Tibial nerve (tissue), 4 donors: ENCODE measurements around the gene EGF. TPM values are rescaled to one million over a fixed set of nuclear protein-coding genes. Genes with fewer than 3 reads are reported as not detected.

ENCODE experiments used
- DNase-seq, 2 donors: peaks; one replicate each; pipeline ENCODE4 v3.0.0-alpha.2; 2019; ENCODE audit warnings: low spot score in 2 of 2
- H3K27ac ChIP-seq, 4 donors: fragments of 200-600 bp; sonication (generic) in 3 of 4; one replicate each; pipeline ENCODE4 v1.5.1; 2017 to 2019; ENCODE audit warnings: mild to moderate bottlenecking in 1 of 4
- H3K27me3 ChIP-seq, 2 donors: fragments of 200-600 bp; sonication (generic) in 1 of 2; one replicate each; pipeline versions ENCODE4 v1.5.1 to v1.6.0; 2017 to 2019
- H3K36me3 ChIP-seq, 3 donors: fragments of 200-600 bp; sonication (generic); one replicate each; pipeline ENCODE4 v1.5.1; 2018 to 2019
- H3K4me1 ChIP-seq, 4 donors: fragments of 200-600 bp; sonication (generic) in 3 of 4; one replicate each; pipeline ENCODE4 v1.5.1; 2017 to 2019
- H3K4me3 ChIP-seq, 4 donors: fragments of 200-600 bp; sonication (generic) in 3 of 4; one replicate each; pipeline ENCODE4 v1.5.1; 2017 to 2019; ENCODE audit warnings: mild to moderate bottlenecking in 1 of 4, moderate library complexity in 1 of 4
- H3K9me3 ChIP-seq, 4 donors: fragments of 200-600 bp; sonication (generic) in 3 of 4; one replicate each; pipeline ENCODE4 v1.5.1; 2017 to 2019
- EP300 ChIP-seq, 2 donors: sonication (generic); formaldehyde crosslinking; IDR thresholded peaks; one replicate each; pipeline ENCODE4 v1.6.1; 2017; ENCODE audit warnings: antibody characterized with exemption in 2 of 2, mild to moderate bottlenecking in 1 of 2
- POLR2A ChIP-seq, 2 donors: fragments of 450-650 bp; IDR thresholded peaks; one replicate each; pipeline ENCODE4 v1.6.1; 2017; ENCODE audit warnings: antibody characterized with exemption in 2 of 2, mild to moderate bottlenecking in 2 of 2, moderate library complexity in 2 of 2
- WGBS, 2 donors: methylation state at CpG; one replicate each; pipeline ENCODE4 v1.1.5; 2018; 5-methylcytosine and 5-hydroxymethylcytosine counted together
- total RNA-seq, 4 donors: library from RNA; depleted of rRNA; stranded (reverse); fragments of >200 nt; gene quantifications; one replicate each; pipeline ENCODE4 v1.1.0, GENCODE V29; 2016
- TF ChIP-seq, protein P1 (sequence below), 5 experiments: fragments of 200-600 bp in 3 of 5; fragments of 450-650 bp in 2 of 5; sonication (generic) in 3 of 5; IDR thresholded peaks; one replicate each; pipeline ENCODE4 v1.5.1; 2016 to 2019; ENCODE audit warnings: antibody characterized with exemption in 5 of 5, mild to moderate bottlenecking in 3 of 5, moderate library complexity in 2 of 5

Gene EGF
- total RNA-seq: 1 to 10 TPM in 1 of 4 donors, under 1 TPM in 1, not detected in 2; 0.42 to 1.6 TPM

- no peaks in the 10 kb centered on the region for H3K9me3 ChIP-seq
- H3K4me1 ChIP-seq: peaks cover 0 to 5% (median 0%) of the 10 kb centered on the region in 4 donors
- no peaks in the 10 kb centered on the region for H3K36me3 ChIP-seq
- H3K4me3 ChIP-seq: no peak within 1 kb of the TSS
- no peak for DNase-seq
- TF ChIP-seq POLR2A (IDR thresholded peaks at IDR 0.05) (no peak), EP300 (IDR thresholded peaks at IDR 0.05) (no peak)
- TF ChIP-seq, protein P1, sequence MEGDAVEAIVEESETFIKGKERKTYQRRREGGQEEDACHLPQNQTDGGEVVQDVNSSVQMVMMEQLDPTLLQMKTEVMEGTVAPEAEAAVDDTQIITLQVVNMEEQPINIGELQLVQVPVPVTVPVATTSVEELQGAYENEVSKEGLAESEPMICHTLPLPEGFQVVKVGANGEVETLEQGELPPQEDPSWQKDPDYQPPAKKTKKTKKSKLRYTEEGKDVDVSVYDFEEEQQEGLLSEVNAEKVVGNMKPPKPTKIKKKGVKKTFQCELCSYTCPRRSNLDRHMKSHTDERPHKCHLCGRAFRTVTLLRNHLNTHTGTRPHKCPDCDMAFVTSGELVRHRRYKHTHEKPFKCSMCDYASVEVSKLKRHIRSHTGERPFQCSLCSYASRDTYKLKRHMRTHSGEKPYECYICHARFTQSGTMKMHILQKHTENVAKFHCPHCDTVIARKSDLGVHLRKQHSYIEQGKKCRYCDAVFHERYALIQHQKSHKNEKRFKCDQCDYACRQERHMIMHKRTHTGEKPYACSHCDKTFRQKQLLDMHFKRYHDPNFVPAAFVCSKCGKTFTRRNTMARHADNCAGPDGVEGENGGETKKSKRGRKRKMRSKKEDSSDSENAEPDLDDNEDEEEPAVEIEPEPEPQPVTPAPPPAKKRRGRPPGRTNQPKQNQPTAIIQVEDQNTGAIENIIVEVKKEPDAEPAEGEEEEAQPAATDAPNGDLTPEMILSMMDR (IDR thresholded peaks at IDR 0.05): no peak
- H3K27me3 ChIP-seq: no peaks in the 10 kb centered on the region
- WGBS, 2 donors: 42 to 49% methylated on average over 9 of the region's 9 CpGs
- H3K27ac ChIP-seq: no peak within 1 kb of the TSS
Measured at GRCh38 chr4:109912706-109913595, at the start of gene EGF. EGF (plus strand) TSS chr4:109912883; CDS start chr4:109913336, 453 bp downstream.

DNA sequence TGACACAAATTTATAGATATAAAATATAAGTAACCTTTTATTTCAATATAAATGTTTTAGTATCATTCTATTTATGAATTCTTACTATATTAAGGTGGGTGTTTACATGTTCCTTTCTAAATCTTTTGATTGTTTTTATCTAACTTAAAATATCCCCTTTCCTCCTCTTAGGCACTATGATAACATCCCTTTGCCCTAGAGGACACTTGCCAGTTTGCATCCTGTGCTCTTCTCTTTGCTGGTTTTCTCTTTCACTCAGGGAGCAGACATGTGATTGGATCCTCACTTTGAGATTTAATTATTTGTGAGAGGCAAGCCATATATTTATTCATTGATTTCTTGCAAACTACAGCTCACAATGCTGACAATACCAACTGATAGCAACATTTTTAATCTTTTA, 48.5 kb upstream of the EGF start:
- peaks cover 0 to 12% (median 0%) of the 10 kb centered on the region in 3 donors for H3K36me3 ChIP-seq
- H3K4me1 ChIP-seq: no peaks in the 10 kb centered on the region
- no peaks in the 10 kb centered on the region for H3K27me3 ChIP-seq
- H3K9me3 ChIP-seq: peaks cover 0 to 20% (median 6%) of the 10 kb centered on the region in 4 donors
- no peak overlapping the region for H3K27ac ChIP-seq
- TF ChIP-seq, protein P1 (IDR thresholded peaks at IDR 0.05): no peak
- TF ChIP-seq EP300 (IDR thresholded peaks at IDR 0.05) (no peak), POLR2A (IDR thresholded peaks at IDR 0.05) (no peak)
- no peak for DNase-seq
- no peak overlapping the region for H3K4me3 ChIP-seq

DNA sequence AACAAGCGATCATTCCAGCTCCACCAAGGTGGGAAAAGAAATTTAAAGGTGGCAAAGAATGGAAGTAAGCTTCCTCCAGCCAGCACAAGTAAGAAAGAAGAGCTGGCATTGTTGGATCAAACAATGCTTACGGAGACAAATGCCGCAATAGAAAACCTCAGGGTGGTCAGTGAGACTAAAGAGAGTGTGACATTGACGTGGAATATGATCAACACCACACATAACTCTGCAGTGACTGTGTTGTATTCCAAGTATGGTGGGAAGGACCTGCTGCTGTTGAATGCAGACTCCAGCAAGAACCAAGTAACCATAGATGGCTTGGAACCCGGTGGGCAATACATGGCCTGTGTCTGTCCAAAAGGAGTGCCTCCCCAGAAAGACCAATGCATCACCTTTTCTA, 42.6 kb upstream of the EGF start:
- peaks cover 0 to 16% (median 0%) of the 10 kb centered on the region in 4 donors for H3K9me3 ChIP-seq
- no peak for TF ChIP-seq EP300 (IDR thresholded peaks at IDR 0.05)
- TF ChIP-seq POLR2A (IDR thresholded peaks at IDR 0.05): no peak
- TF ChIP-seq, protein P1 (IDR thresholded peaks at IDR 0.05): no peak
- peaks cover 0 to 31% (median 0%) of the 10 kb centered on the region in 3 donors for H3K36me3 ChIP-seq
- H3K4me3 ChIP-seq: no peak overlapping the region
- no peak overlapping the region for H3K27ac ChIP-seq
- no peaks in the 10 kb centered on the region for H3K4me1 ChIP-seq
- DNase-seq: no peak
- WGBS, 2 donors: 95% methylated on average over 5 of the region's 5 CpGs
- no peaks in the 10 kb centered on the region for H3K27me3 ChIP-seq

- no peak for DNase-seq
- Histone ChIP-seq H3K27me3 (no peaks in the 10 kb centered on the region), H3K9me3 (peaks cover 0 to 16% (median 0%) of the 10 kb centered on the region in 4 donors), H3K36me3 (peaks cover 0 to 31% (median 0%) of the 10 kb centered on the region in 3 donors), H3K4me3 (no peak overlapping the region), H3K4me1 (no peaks in the 10 kb centered on the region), H3K27ac (no peak overlapping the region)
- 81 to 93% methylated on average over 2 of the region's 2 CpGs for WGBS, 2 donors
- TF ChIP-seq, protein P1 (IDR thresholded peaks at IDR 0.05): no peak
- TF ChIP-seq POLR2A (IDR thresholded peaks at IDR 0.05): no peak
- TF ChIP-seq EP300 (IDR thresholded peaks at IDR 0.05): no peak
Measured at GRCh38 chr4:109872065-109872464, 40.6 kb upstream of the EGF start.
